Activated T-cell treated with anti-CD3 and anti-CD28 coated beads for 4 hours (primary cell): ENCODE results near the gene COA8.

ENCODE experiments used
- DNase-seq: peaks from one replicate; pipeline ENCODE4 v3.0.0-alpha.2; 2020

COA8 gene

GRCh38 chr14:103549361-103550311, 13.1 kb upstream of the COA8 start:
- DNase-seq: no peak

DNA sequence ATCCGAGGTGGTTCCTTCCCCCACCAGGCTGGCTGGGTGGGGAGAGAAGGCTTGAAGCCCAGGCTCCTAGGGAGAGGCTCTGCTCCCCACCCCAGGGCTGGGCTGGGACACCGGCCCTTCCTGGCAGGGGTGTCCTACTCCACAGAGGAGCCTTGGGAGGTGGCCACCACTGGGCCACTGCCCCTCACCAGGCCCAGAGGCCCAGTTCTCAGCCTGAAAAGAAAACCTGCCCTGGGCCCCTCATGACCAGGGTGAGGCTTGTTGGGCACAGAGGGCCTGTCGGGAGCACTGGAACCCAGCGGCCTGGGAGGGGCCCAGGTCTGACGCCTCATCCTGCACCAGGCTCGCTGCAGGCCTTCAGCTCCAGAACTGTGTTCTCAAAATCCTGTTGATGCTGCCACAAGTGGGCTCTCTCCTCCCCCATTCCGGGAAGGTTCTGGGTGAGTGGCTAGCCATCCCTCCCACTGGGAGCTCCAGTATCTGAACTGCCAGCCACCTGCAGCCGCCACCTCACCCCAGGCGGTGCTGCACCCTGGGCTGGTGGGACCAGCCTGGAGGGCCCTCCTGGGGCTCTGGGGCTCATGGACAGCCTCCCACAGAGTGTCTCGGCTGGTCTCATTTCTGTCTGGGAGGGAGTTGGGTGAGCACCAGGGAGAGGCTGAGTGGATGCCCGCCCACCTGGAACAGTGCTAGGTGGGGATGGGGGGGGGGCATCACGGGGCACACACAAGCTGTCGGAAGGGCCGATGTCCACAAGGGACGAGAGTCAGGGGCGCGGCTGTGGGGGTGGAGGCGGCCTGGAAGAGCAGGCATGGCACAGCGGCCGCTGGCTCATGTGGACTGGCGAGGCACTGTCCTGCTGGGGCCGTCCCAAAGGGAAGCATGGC, 12.1 kb upstream of the COA8 start:
- DNase-seq: no peak

DNA sequence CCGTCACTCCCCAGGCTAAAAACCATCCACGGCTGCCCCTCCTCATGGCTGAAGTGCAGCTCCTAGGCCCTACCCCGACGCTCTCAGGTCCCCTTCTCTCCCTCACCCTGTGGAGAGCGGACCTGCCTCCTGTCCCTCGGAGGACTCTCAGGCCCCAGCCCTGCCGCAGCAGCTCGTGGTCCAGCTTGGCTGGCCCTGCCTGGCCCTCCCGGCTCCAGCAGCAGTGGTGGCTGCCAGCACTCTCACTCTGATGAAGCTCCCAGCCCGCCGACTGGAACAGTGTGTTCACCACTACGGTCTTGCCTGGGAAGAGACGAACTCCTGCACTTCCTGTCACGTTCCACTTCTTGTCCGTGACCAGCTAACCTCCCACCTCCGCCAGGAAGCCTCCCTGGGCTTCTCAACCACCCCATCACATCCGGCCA, 11.4 kb upstream of the COA8 start:
- no peak for DNase-seq

- DNase-seq: no peak
Observed at GRCh38 chr14:103552011-103552845, 10.5 kb upstream of the COA8 start.

DNA sequence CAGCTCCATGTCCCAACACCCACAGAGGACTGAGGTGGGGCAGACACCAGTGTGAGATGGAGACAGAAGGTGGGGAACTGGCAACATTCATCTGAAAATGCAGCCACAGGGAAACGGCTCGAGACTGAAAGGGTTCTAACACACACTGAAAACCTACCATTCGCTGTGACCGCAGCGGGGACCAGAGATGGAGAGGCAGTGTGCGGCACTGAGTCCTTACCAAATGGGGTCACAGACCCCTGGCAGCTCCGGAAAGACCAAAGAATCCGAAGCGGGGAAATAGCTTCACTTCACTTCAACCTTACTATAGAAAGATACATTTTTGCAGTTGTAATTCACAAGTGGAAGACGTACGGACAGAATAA, 9.9 kb upstream of the COA8 start:
- DNase-seq: no peak

DNA sequence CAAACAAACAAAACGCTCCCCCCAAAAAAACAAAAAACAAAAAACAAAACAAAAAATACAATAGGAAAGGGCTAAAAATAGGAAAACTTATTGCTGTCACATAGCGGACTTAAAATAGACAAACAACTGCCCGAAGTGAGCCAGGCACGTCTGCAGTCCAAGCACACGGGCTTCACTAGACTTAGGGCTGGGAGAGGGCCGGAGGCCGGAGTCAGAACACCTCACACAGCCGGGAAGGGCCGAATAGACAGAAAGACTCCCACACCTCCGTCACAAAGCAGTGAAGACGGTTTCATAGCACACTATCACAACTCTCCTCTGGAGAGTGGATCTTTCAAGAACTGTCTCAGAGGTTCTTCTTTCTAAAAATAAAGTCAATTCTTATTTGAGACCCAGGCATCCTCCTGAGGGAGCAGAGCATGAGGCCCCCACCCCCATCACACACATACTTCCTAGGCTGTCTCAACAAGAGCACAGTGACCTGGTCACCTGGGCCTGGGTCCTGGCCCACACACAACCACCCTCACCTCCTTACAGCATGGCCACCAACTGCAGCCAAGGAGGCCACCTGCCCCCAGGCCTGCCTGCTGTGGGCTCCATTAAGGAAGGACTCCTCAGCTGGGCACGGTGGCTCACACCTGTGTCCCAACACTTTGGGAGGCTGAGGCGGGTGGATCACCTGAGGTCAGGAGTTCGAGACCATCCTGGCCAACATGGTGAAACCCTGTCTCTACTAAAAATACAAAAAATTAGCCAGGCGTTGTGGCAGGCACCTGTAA, 7.0 kb upstream of the COA8 start:
- no peak for DNase-seq

GRCh38 chr14:103556946-103557758, 5.6 kb upstream of the COA8 start:
- DNase-seq: no peak

DNA sequence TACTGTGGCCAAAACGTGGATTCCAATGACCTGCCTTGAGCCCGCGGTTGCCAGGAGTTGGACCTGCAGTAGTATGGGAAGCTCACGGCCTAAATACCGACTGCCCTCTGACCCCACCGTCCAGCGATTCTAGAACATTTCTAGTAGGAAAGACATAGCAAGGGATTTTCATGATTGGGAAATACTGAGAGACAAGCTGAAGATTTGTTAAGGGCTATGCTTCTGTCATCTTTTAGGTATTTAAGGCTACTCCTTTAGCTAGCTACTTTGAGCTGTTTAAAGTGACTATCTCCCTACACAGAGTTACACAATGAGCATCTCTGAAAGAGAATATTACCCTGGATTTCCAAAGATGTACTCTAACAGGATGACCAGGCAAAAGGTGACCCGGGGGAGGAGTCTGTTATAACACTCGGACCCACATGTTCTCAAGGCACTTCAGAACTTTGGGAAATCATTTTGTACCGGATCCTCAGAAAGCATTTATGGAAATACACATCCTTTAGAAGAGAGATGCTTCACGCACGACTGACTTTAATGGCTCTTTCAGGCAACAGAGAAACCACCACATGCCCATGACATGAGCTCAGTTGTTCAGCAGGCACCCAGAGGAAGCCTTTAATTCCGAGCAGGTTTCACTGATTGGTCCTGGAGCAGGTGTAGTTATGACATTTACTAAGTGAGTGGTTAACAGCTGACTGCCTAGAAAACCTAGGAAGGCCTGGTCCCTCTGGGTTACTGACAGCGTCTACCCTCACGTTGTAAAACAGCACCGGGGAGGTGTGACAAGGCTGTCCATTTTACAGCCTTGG, 4.5 kb upstream of the COA8 start:
- no peak for DNase-seq

- no peak for DNase-seq
Observed at GRCh38 chr14:103559766-103560165, 3.0 kb upstream of the COA8 start.

DNA sequence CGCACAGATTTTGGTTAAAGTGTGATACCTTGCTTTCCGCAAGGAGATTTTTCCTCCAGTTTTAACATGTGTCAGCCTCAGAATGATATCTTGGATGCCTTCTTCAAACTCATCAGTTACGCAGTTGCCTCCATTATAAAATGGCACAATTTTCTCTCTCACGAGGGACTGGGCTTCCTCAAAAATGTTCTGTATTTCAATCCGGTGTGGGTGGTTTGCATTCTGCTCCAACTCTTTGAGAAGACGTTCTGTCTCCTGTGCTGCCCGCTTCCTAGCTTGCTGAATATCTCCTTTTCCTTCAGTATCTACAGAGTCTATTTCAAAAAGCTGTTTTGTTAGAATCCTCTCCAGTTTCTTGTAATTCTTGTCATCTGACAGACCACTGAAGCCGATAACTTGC, 2.1 kb upstream of the COA8 start:
- DNase-seq: no peak

DNA sequence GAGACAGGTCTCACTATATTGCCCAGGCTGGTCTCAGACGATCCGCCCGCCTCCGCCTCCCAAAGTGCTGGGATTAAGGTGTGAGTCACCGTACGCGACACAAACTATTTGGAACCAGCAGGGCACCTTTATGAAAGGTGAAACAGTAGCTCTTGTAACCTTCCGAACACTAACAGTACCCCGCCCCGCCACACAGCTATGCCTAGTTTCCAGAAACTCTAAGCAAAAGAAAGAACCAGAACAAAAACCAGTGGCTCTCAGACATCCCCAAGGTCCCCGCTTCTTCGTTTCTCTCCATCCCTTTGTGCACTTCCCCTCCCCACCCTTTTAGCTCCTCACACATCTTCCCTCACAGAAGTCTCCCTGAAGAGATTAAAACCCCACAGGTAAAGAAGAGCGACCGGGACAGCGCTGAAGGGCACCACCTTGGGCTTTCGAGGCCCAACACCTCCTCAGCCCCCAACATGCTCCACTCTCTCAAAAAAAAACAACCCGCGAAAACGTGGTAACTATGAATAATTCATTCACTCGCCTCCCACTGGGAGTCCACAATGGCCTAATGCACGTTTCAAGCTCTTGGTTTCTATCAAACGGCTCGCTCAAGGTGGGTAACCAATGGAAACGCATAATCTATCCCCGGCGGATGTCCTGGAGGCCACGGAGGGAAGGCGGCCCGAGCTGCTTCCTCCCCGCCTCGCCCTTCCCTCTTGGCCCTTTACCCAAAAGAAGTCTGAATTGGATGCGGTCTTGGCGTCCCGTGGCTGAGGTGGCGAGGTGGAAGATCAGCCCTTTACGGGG, 1.2 kb upstream of the COA8 start:
- DNase-seq: no peak

DNA sequence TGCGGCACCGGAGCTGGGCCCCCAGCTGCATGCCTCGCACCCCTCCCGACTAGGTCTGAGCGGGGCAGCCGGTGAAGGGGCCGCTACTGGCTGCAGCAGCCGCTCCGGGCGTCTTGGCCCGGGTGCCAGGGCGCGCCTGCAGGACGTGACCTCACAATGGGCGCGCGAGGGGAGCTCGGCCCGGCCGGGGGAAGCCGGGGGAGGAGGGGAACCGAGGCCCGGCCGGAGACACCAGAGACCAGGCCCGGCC, 656 bp upstream of the COA8 start:
- DNase-seq: no peak

DNA sequence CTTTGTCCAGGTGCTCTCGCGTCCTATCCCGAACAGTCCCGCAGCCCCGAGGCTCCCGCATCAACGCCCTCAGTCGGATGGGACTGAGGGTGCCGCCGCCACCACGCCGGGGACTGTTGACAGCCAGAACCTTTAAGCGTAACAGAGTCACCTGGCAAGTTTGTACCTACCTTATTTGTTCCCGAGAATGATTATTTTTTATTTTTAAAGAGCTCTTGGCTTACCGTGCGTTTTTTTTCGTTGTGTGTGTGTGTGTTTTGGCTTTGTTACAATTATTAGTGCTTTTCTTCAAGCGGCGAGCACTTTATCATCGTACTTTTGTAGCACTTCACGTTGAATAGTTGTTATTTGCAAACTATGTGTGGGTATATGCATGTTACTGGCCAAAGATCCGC, 463 bp downstream of the COA8 start:
- DNase-seq: no peak

DNA sequence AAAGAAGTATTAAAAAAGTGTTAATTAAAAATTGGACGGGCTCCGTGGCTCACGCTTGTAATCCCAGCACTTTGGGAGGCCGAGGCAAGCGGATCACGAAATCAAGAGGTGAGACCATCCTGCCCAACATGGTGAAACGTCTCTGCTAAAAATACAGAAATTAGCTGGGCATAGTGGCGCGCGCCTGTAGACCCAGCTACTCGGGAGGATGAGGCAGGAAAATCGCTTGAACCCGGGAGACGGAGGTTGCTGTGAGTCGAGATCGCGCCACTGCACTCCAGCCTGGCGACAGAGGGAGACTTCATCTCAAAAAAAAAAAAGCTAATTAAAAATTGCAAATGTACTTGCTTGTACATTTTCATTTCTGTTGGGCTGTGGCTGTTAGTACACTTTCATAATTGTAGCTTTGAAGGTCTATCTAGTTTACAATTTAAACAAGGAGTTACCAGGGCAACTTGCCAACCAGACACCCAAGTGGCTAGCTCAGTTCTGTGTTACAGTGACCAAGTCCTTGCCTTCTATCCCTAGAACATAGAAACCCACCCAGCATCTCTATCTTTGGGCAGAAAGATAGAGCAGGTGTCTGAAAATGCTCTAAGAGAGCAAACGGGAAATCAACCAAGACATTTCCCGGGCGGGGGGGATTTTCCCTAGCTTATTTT, 1.2 kb downstream of the COA8 start:
- no peak for DNase-seq

DNA sequence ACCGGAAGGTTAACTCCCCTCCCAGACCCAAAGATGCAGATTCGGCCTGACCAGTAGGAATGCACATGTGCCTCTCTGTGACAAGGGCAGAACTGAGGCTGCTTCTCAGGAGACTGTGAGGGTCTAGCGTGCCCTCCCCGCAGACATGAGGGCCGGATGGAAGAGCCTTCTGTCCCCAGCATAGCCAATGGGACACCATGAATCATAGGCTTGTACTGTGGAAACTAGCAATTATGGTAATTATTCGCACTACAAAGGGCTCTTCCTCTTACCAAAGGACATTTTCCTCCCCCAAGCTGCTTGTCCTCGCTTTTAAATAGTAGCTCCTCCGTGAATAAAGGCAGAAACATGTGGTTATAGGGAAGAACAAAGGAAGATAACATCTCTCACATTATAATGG, 6.2 kb downstream of the COA8 start:
- no peak for DNase-seq

DNA sequence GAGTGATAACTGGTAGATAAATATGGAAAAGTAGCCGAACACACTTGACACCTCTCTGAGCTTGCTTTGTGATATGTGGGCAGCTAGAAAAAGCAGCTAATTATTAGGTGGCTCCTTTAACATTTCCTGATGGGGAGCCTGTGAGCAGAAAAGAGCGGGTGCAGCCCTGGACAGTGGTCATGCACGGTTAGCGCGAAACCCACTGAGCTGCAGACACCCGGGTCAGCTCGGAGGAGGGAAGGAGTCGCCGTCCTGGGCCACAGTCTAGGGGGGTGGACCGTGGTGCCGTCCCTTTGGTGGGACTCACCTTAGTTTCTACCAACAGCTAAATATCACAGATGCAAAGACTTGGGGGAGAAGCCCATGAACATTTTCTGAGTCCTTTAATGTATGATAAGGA, 6.6 kb downstream of the COA8 start:
- DNase-seq: no peak

GRCh38 chr14:103574104-103574503, 11.3 kb downstream of the COA8 start:
- DNase-seq: no peak

DNA sequence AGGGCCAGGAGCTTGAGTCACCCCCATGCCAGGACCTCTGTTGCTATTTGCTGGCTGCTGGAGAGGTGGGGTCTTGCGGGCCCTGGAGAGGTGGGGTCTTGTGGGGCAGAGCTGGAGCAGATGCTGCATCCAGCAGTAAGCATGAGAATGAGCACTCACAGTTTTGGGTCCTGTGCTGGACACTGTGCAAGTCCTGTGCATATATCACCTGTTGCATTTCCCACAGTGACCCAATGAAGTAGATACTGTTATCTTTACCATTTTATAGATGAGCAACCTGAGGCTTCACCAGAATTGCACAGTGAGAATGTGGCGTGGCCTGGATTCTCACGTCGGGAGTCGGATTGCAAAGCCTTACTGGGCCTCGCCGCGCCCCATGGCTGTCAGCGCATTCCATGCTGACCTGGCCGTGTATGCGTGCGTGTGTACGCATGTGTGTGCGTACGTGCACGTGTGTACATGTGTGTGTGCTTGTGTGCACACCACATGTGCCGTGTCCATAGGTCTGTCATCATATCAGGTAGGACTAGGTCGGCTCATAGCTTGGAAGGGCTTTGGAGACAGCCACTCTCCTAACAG, 12.0 kb downstream of the COA8 start:
- DNase-seq: no peak
